ENCODE data around the gene KRT31. TPM values are rescaled to one million over a fixed set of nuclear protein-coding genes. Genes with fewer than 3 reads are reported as not detected.

KRT31 gene
- total and polyA plus RNA-seq, 2 of the 13 experiments (the other 11 are each of a cell fraction or from before 2014, with no cell fraction given), result 0.05 TPM; not detected in 1

DNA sequence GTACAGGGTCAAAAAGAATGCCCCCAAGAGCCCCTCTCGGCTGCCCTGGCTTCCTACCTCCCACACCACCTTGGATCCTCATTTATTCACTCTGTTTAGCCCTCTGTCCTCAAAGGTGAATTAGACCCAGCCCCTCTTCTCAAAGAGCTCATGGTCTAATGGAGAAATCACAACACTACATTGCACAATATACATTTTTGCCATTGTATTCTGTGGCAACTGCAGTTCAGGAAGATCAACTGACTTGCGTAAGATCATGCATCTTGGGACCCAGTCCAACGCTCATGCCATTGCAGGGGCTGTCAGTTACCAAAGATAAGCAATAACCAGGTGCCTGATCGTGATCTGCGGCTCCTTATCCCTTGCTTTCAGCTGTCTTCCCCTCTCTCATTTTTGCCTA lies 42.0 kb upstream of the KRT31 start (continued):
- TF ChIP-seq ARNT (IDR thresholded peaks at IDR 0.05), result no peak
- no peak for TF ChIP-seq SOX6 (IDR thresholded peaks at IDR 0.05)
- TF ChIP-seq SOX6 (CRISPR knock-in tag; IDR thresholded peaks at IDR 0.05), result peak; percentile 75
- TF ChIP-seq, protein P1, sequence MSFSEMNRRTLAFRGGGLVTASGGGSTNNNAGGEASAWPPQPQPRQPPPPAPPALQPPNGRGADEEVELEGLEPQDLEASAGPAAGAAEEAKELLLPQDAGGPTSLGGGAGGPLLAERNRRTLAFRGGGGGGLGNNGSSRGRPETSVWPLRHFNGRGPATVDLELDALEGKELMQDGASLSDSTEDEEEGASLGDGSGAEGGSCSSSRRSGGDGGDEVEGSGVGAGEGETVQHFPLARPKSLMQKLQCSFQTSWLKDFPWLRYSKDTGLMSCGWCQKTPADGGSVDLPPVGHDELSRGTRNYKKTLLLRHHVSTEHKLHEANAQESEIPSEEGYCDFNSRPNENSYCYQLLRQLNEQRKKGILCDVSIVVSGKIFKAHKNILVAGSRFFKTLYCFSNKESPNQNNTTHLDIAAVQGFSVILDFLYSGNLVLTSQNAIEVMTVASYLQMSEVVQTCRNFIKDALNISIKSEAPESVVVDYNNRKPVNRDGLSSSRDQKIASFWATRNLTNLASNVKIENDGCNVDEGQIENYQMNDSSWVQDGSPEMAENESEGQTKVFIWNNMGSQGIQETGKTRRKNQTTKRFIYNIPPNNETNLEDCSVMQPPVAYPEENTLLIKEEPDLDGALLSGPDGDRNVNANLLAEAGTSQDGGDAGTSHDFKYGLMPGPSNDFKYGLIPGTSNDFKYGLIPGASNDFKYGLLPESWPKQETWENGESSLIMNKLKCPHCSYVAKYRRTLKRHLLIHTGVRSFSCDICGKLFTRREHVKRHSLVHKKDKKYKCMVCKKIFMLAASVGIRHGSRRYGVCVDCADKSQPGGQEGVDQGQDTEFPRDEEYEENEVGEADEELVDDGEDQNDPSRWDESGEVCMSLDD (CRISPR knock-in tag; IDR thresholded peaks at IDR 0.05; ENCODE audit: borderline replicate concordance), result no peak
- no peak for TF ChIP-seq CREB1 (IDR thresholded peaks at IDR 0.05)
- TF ChIP-seq CREB1 (CRISPR knock-in tag; IDR thresholded peaks at IDR 0.05), result no peak
- TF ChIP-seq ZNF615 (CRISPR knock-in tag; IDR thresholded peaks at IDR 0.05; ENCODE audit: borderline replicate concordance), result no peak
- TF ChIP-seq, protein P2, sequence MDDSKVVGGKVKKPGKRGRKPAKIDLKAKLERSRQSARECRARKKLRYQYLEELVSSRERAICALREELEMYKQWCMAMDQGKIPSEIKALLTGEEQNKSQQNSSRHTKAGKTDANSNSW (CRISPR knock-in tag; IDR thresholded peaks at IDR 0.05; ENCODE audit: borderline replicate concordance), result no peak
- TF ChIP-seq ZNF33B (CRISPR knock-in tag; IDR thresholded peaks at IDR 0.05), result no peak
- TF ChIP-seq YEATS2 (CRISPR knock-in tag; IDR thresholded peaks at IDR 0.05; ENCODE audit: borderline replicate concordance), result no peak
- TF ChIP-seq ZNF672 (CRISPR knock-in tag; IDR thresholded peaks at IDR 0.05), result no peak
- peak; percentile 52; the same call in 1 of the 2 replicates for TF ChIP-seq SOX5 (CRISPR knock-in tag; IDR thresholded peaks at IDR 0.05; ENCODE audit: borderline replicate concordance)
- peak; percentile 99 for TF ChIP-seq CEBPB (IDR thresholded peaks at IDR 0.05; ENCODE audit: borderline replicate concordance, low read depth, low read length)
- TF ChIP-seq, protein P3, sequence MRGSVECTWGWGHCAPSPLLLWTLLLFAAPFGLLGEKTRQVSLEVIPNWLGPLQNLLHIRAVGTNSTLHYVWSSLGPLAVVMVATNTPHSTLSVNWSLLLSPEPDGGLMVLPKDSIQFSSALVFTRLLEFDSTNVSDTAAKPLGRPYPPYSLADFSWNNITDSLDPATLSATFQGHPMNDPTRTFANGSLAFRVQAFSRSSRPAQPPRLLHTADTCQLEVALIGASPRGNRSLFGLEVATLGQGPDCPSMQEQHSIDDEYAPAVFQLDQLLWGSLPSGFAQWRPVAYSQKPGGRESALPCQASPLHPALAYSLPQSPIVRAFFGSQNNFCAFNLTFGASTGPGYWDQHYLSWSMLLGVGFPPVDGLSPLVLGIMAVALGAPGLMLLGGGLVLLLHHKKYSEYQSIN (CRISPR knock-in tag; IDR thresholded peaks at IDR 0.05; ENCODE audit: borderline replicate concordance), result no peak
- 0 out of 2 replicates have a peak, but pooled peaks have one; percentile 42 for TF ChIP-seq ZNF614 (CRISPR knock-in tag; IDR thresholded peaks at IDR 0.05; ENCODE audit: borderline replicate concordance)
- TF ChIP-seq HMG20A (CRISPR knock-in tag; IDR thresholded peaks at IDR 0.05; ENCODE audit: borderline replicate concordance), result 0 out of 2 replicates have a peak, but pooled peaks have one; percentile 43
- TF ChIP-seq MBNL3 (CRISPR knock-in tag; conservative IDR thresholded peaks at IDR 0.05), result no peak
- TF ChIP-seq, protein P4, sequence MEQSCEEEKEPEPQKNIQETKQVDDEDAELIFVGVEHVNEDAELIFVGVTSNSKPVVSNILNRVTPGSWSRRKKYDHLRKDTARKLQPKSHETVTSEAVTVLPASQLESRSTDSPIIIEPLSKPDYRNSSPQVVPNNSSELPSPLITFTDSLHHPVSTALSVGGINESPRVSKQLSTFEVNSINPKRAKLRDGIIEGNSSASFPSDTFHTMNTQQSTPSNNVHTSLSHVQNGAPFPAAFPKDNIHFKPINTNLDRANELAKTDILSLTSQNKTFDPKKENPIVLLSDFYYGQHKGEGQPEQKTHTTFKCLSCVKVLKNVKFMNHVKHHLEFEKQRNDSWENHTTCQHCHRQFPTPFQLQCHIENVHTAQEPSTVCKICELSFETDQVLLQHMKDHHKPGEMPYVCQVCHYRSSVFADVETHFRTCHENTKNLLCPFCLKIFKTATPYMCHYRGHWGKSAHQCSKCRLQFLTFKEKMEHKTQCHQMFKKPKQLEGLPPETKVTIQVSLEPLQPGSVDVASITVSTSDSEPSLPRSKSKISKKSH (CRISPR knock-in tag; IDR thresholded peaks at IDR 0.05; ENCODE audit: borderline replicate concordance), result no peak
- peak; percentile 87 for TF ChIP-seq CEBPG (CRISPR knock-in tag; IDR thresholded peaks at IDR 0.05)
- no peak for TF ChIP-seq RFX1 (IDR thresholded peaks at IDR 0.05)
- peak; percentile 47; the same call in 1 of the 2 replicates for TF ChIP-seq GATAD2A (CRISPR knock-in tag; IDR thresholded peaks at IDR 0.05)
- TF ChIP-seq, protein P5, sequence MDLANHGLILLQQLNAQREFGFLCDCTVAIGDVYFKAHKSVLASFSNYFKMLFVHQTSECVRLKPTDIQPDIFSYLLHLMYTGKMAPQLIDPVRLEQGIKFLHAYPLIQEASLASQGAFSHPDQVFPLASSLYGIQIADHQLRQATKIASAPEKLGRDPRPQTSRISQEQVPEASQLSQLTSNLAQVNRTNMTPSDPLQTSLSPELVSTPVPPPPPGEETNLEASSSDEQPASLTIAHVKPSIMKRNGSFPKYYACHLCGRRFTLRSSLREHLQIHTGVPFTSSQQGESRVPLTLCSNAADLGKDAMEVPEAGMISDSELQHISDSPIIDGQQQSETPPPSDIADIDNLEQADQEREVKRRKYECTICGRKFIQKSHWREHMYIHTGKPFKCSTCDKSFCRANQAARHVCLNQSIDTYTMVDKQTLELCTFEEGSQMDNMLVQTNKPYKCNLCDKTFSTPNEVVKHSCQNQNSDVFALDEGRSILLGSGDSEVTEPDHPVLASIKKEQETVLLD (CRISPR knock-in tag; IDR thresholded peaks at IDR 0.05; ENCODE audit: low read depth), result no peak
- no peak for TF ChIP-seq HDAC1 (CRISPR knock-in tag; IDR thresholded peaks at IDR 0.05)
- 0 out of 2 replicates have a peak, but pooled peaks have one; percentile 30 for TF ChIP-seq FOSL2 (CRISPR knock-in tag; IDR thresholded peaks at IDR 0.05)
- TF ChIP-seq HNF4A (CRISPR knock-in tag; IDR thresholded peaks at IDR 0.05), result peak; percentile 77
